CD4-positive, alpha-beta T cell (primary cell): ENCODE data around the gene PPOX. TPM values are rescaled to one million over a fixed set of nuclear protein-coding genes. Genes with fewer than 3 reads are reported as not detected.
A peak's percentile ranks its signal among the peaks of the same experiment; 100 is the strongest.

Experiments used
- ATAC-seq: fragments of 200-7000 bp; cut with Tn5 transposase; one replicate; pipeline ENCODE4 v1.10.0; 2022; ENCODE audit warnings: mild to moderate bottlenecking; ENCODE audit not compliant: poor library complexity
- CTCF ChIA-PET: fragments of 350-600 bp; sonication (Branson Sonifier 250); formaldehyde crosslinking; loops from one replicate; lab custom pipeline; 2021; ENCODE audit warnings: antibody characterized with exemption, inconsistent platforms; lab: Charles Lee
- POLR2A ChIA-PET: fragments of 350-600 bp; sonication (Branson Sonifier 250); formaldehyde crosslinking; loops from one replicate; lab custom pipeline; 2021; ENCODE audit warnings: antibody characterized with exemption, inconsistent platforms; lab: Charles Lee
- DNase-seq, 14 experiments: peaks; one replicate each; pipeline ENCODE4 v3.0.0-alpha.2; 2013 to 2020; ENCODE audit warnings: mixed read lengths in 2 of 14
- H3K27ac ChIP-seq, 2 donors: one replicate each; pipeline versions ENCODE4 v1.5.1 to v1.7.0; 2013; ENCODE audit warnings: low read length in 2 of 2, low read depth in 1 of 2, mild to moderate bottlenecking in 1 of 2
- H3K27me3 ChIP-seq, 2 experiments: 1 replicate in 1 of 2; 2 replicates in 1 of 2; pipeline versions ENCODE4 v1.6.1 to v1.7.0; 2013; ENCODE audit warnings: low read length in 2 of 2, control low read depth in 1 of 2, mild to moderate bottlenecking in 1 of 2, moderate library complexity in 1 of 2; ENCODE audit not compliant: insufficient read depth in 2 of 2, control insufficient read depth in 1 of 2
- H3K36me3 ChIP-seq: one replicate; pipeline ENCODE4 v1.6.1; 2013; ENCODE audit warnings: low read length, control low read depth; ENCODE audit not compliant: insufficient read depth
- H3K4me1 ChIP-seq: one replicate; pipeline ENCODE4 v1.6.1; 2013; ENCODE audit warnings: low read length, control low read depth; ENCODE audit not compliant: insufficient read depth
- H3K4me3 ChIP-seq: one replicate; pipeline ENCODE4 v1.5.1; 2013; ENCODE audit warnings: mild to moderate bottlenecking, low read length, moderate library complexity
- H3K9me3 ChIP-seq, 2 experiments: 1 replicate in 1 of 2; 2 replicates in 1 of 2; pipeline versions ENCODE4 v1.6.1 to v1.7.0; 2013; ENCODE audit warnings: low read length in 2 of 2, mild to moderate bottlenecking in 2 of 2, control low read depth in 1 of 2, moderate library complexity in 1 of 2; ENCODE audit not compliant: control insufficient read depth in 1 of 2, insufficient read depth in 1 of 2
- H3K27ac Mint-ChIP-seq: one replicate; pipeline ENCODE4 v1.8.0; 2020; ENCODE audit warnings: mixed read lengths
- H3K27me3 Mint-ChIP-seq: one replicate; pipeline ENCODE4 v1.8.0; 2021; ENCODE audit warnings: mixed read lengths
- H3K36me3 Mint-ChIP-seq: one replicate; pipeline ENCODE4 v1.8.0; 2021; ENCODE audit warnings: low read depth, mixed read lengths
- H3K4me1 Mint-ChIP-seq: one replicate; pipeline ENCODE4 v1.8.0; 2021; ENCODE audit warnings: low read depth, mixed read lengths
- H3K4me3 Mint-ChIP-seq: one replicate; pipeline ENCODE4 v1.8.0; 2020; ENCODE audit warnings: mild to moderate bottlenecking, mixed read lengths
- H3K9me3 Mint-ChIP-seq: one replicate; pipeline ENCODE4 v1.8.0; 2020; ENCODE audit warnings: mixed read lengths
- CTCF ChIP-seq: fragments of 200-600 bp; IDR thresholded peaks from one replicate; pipeline ENCODE4 v1.8.0; 2022; ENCODE audit warnings: antibody characterized with exemption, mild to moderate bottlenecking
- intact Hi-C, 2 experiments: fragments of 100-400 bp; cut with DNase I in 1 of 2; cut with micrococcal nuclease in 1 of 2; formaldehyde crosslinking; loops; one replicate each; pipeline versions ENCODE4 v1.15.1 to v1.9.0; 2023 to 2025; cut with DNase I, micrococcal nuclease
- polyA plus RNA-seq, 2 donors: library from polyadenylated mRNA; unstranded; fragments of 120-200 nt; gene quantifications; one replicate each; pipeline ENCODE4 v1.2.1, GENCODE V29; 2013
- total RNA-seq, 174 experiments: library from RNA in 2 of 174; stranded (reverse) in 2 of 174; gene quantifications; one replicate each; pipeline ENCODE4 v1.2.3 and lab custom pipeline; 2021 to 2026

Gene PPOX
- 10 to 100 TPM; 28.6 to 31.5 TPM for total RNA-seq
- 27.6 TPM for polyA plus RNA-seq (2013, experiment 1 of 2)
- polyA plus RNA-seq (2013, experiment 2 of 2): 26.8 TPM
- total RNA-seq (lab: John Stamatoyannopoulos, UW): 5.2 to 59.5 (median 22.6) reads per million in 172 experiments

DNA sequence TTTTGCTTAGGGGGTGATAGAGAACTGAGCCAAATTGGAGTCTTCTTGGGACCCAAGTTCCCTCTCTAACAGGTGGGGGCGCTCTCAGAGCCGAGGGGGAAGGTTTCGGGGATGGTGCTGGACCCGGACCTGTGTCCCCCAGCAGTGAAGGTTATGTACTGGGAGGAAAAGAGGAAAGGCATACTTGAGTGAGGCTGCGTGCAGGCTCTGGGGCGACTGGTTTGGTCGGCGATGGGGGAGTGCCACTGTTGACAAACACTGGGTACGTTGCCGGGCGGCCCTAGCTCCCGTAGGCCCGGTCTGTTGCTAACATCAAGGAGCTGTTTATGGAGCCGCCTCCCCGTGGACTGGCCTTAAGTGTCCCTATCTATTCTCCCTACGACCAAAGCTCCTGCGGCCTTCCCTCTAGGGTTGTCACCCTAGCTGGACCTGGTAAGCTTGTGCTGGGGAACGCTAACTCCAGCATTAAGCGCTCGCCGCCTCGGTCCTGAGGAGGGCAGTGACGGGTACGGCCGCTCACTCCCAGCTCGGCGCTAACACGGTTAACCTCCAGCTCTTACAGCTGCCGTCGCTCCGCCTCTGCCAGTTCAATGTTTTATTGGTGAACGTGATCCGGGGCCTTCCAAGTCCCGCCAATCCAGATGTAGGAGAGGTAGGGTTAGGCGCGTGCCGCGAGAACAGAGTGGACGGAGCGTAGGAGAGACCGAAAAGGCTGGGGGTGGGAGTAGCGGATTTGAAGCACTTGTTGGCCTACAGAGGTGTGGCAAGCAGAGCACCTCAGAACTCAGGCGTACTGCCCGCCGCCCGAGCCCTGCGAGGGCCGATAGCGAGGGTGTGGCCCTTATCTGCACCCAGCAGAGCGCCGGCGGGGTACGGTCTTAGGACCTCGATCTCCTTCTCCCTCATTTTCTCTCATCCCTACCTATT is at the start of gene PPOX:
TSS of gene PPOX (plus strand) at position 685 of the 927 bp plus-strand sequence. CDS start 422 bp downstream, outside the sequence.
- peak within 1 kb of the TSS; percentile 93 for H3K4me3 Mint-ChIP-seq
- Histone ChIP-seq H3K9me3 (no peaks in the 10 kb centered on the region), H3K36me3 (peaks cover 52% of the 10 kb centered on the region), H3K27ac (peak within 1 kb of the TSS; percentile 85 to 86), H3K27me3 (no peaks in the 10 kb centered on the region), H3K4me1 (peaks cover 43% of the 10 kb centered on the region), H3K4me3 (peak within 1 kb of the TSS; percentile 95)
- peaks cover 66% of the 10 kb centered on the region for H3K4me1 Mint-ChIP-seq
- peak within 1 kb of the TSS; percentile 98 for H3K27ac Mint-ChIP-seq
- POLR2A ChIA-PET: interaction anchor here (0.6 to 3.6 kb wide), 24 partner anchors 8 to 233 kb away, joined by 3 to 58 read pairs (median 8); partner anchors contain the start of genes ARHGAP30, B4GALT3, DEDD and F11R
- ATAC-seq (peak; percentile 90), DNase-seq (peak; percentile 85 to 97 (median 88))
- no peaks in the 10 kb centered on the region for H3K9me3 Mint-ChIP-seq
- peak; percentile 61 for TF ChIP-seq CTCF
- CTCF ChIA-PET: interaction anchor here (0.6 to 4.3 kb wide), 25 partner anchors 9 to 202 kb away, joined by 3 to 28 read pairs (median 5); partner anchors contain the start of genes APOA2, B4GALT3, CFAP126 and DEDD
- no peaks in the 10 kb centered on the region for H3K27me3 Mint-ChIP-seq
- peaks cover 70% of the 10 kb centered on the region for H3K36me3 Mint-ChIP-seq
- intact Hi-C loops: loop anchor here (2.0 to 5.0 kb wide), 2 partner anchors 19 to 34 kb away; partner anchors contain the start of gene DEDD (in 2 of the 2)

- Mint-ChIP-seq H3K4me1 (peaks cover 67% of the 10 kb centered on the region), H3K27me3 (no peaks in the 10 kb centered on the region), H3K9me3 (no peaks in the 10 kb centered on the region), H3K27ac (peak within 1 kb of the TSS; percentile 91), H3K36me3 (peaks cover 59% of the 10 kb centered on the region), H3K4me3 (peak within 1 kb of the TSS; percentile 97)
- Histone ChIP-seq H3K27ac (peak within 1 kb of the TSS; percentile 81 to 91), H3K36me3 (peaks cover 36% of the 10 kb centered on the region), H3K4me3 (peak within 1 kb of the TSS; percentile 91), H3K27me3 (no peaks in the 10 kb centered on the region), H3K9me3 (no peaks in the 10 kb centered on the region), H3K4me1 (peaks cover 53% of the 10 kb centered on the region)
- intact Hi-C loops: loop anchor here (1.0 to 5.0 kb wide), 3 partner anchors 14 to 71 kb away; partner anchors contain the start of genes UFC1 (in 2 of the 2), DEDD (in 1 of the 2) and USF1 (in 1 of the 2)
- CTCF ChIA-PET: interaction anchor here (0.6 to 3.3 kb wide), 9 partner anchors 13 to 280 kb away, joined by 3 to 12 read pairs (median 3); partner anchors contain the start of genes DEDD, KLHDC9, PPOX and USF1
- no peak for TF ChIP-seq CTCF
- ATAC-seq (peak; percentile 71), DNase-seq (peak; percentile 65 to 93 (median 78))
- POLR2A ChIA-PET: interaction anchor here (0.6 to 2.7 kb wide), 17 partner anchors 8 to 188 kb away, joined by 3 to 35 read pairs (median 5); partner anchors contain the start of genes ARHGAP30, DEDD, KLHDC9 and NDUFS2
These were observed 48.3 kb upstream of the PPOX start, which contains the start of the genes NIT1 and PFDN2 for GRCh38 chr1:161117759-161118581. Gene NIT1, plus strand, starts transcription at chr1:161118105. Its CDS starts 72 bp downstream, at chr1:161118177. Gene PFDN2, minus strand, starts transcription at chr1:161118037. Its CDS starts 11 bp downstream, at chr1:161118026.
